Measurements from ENCODE around the gene CALML3. TPM values are rescaled to one million over a fixed set of nuclear protein-coding genes. Genes with fewer than 3 reads are reported as not detected.

CALML3 gene
- total and polyA plus RNA-seq, 2 of the 8 experiments (the other 6 are each of a cell fraction or from before 2014, with no cell fraction given), result not detected

- CTCF ChIA-PET (ENCODE audit: partially characterized antibody), result interaction anchor here (1.5 kb wide), 1 partner anchor 13 kb away, joined by 4 read pairs; no protein-coding TSS in a partner anchor
- H3K27ac ChIP-seq (ENCODE audit: low read depth, low read length), result no peak overlapping the region
These were observed 46.4 kb downstream of the CALML3 start for GRCh38 chr10:5570979-5571810.

More at GRCh38 chr10:5570979-5571810, 46.4 kb downstream of the CALML3 start:
- Histone ChIP-seq H2AK5ac (ENCODE audit: low read depth, low read length) (no peak overlapping the region), H3K27me3 (replicated peaks in 1 of 4; ENCODE audit: control insufficient read depth in 3 of 4, extremely low read depth in 1 of 4, insufficient read depth in 3 of 4, low read length in 3 of 4) (no peaks in the 10 kb centered on the region), H4K8ac (ENCODE audit: extremely low read depth, insufficient read depth, low read length) (no peak overlapping the region), H2BK15ac (ENCODE audit: low read length) (no peak overlapping the region), H3K23me2 (ENCODE audit: low read depth, low read length) (peaks cover 4% of the 10 kb centered on the region; the same call in 1 of the 2 replicates), H3K79me2 (ENCODE audit: control insufficient read depth in 1 of 2, insufficient read depth in 2 of 2, low read length in 2 of 2) (no peaks in the 10 kb centered on the region), H3K4me2 (ENCODE audit: insufficient read depth in 1 of 2, low read depth in 2 of 2, low read length in 2 of 2) (no peak overlapping the region), H3K4me3 (ENCODE audit: extremely low read depth in 1 of 4, insufficient read depth in 2 of 4, low read depth in 3 of 4, low read length in 4 of 4) (no peak overlapping the region), H4K91ac (replicated peaks; ENCODE audit: insufficient read length, low read length) (no peak overlapping the region), H3K56ac (replicated peaks; ENCODE audit: insufficient read length, low read depth, low read length) (no peak overlapping the region), H3K9ac (replicated peaks in 1 of 4; ENCODE audit: extremely low read depth in 1 of 4, low read depth in 3 of 4, low read length in 3 of 4) (no peak overlapping the region), H3K18ac (ENCODE audit: extremely low read depth, low read length) (no peak overlapping the region), H3K4ac (replicated peaks; ENCODE audit: insufficient read length, low read depth, low read length) (no peak overlapping the region), H3K14ac (ENCODE audit: insufficient read length) (no peak overlapping the region), H4K5ac (ENCODE audit: insufficient read length, low read depth, low read length) (no peak overlapping the region), H3K79me1 (ENCODE audit: low read depth, low read length) (no peaks in the 10 kb centered on the region), H3K23ac (ENCODE audit: insufficient read length) (no peak overlapping the region), H3K4me1 (replicated peaks in 1 of 4; ENCODE audit: control insufficient read depth in 3 of 4, insufficient read depth in 4 of 4, low read length in 3 of 4) (peaks cover 0 to 4% (median 0%) of the 10 kb centered on the region in 4 experiments; a peak in 1 of 7 replicates), H2BK12ac (ENCODE audit: low read depth, low read length) (no peak overlapping the region), H3K36me3 (ENCODE audit: control insufficient read depth in 2 of 4, insufficient read depth in 4 of 4, low read length in 3 of 4) (no peaks in the 10 kb centered on the region), H2AFZ (ENCODE audit: low read length) (no peak overlapping the region), H3K9me3 (ENCODE audit: insufficient read depth in 2 of 2, low read depth in 1 of 2, low read length in 1 of 2) (no peaks in the 10 kb centered on the region), H2BK120ac (replicated peaks; ENCODE audit: low read depth, low read length) (no peak overlapping the region), H4K20me1 (replicated peaks in 1 of 2; ENCODE audit: control insufficient read depth in 1 of 2, insufficient read depth in 2 of 2, low read length in 2 of 2) (no peaks in the 10 kb centered on the region), H2BK5ac (ENCODE audit: low read depth, low read length) (no peak overlapping the region), H2BK20ac (ENCODE audit: low read length) (no peak overlapping the region)
- POLR2A ChIA-PET (ENCODE audit: partially characterized antibody), result no interaction called here
- no peak for FAIRE-seq
- no peak for TF ChIP-seq HDAC2 (IDR thresholded peaks at IDR 0.05; ENCODE audit: borderline replicate concordance in 1 of 2, low read depth in 2 of 2, low read length in 2 of 2)
- no peak for TF ChIP-seq SP1 (IDR thresholded peaks at IDR 0.05; ENCODE audit: low read depth, low read length)
- no peak for TF ChIP-seq SIX5 (IDR thresholded peaks at IDR 0.05; ENCODE audit: low read depth, low read length)
- no peak for TF ChIP-seq RBBP5 (IDR thresholded peaks at IDR 0.05; ENCODE audit: borderline replicate concordance, low read depth, low read length)
- TF ChIP-seq CREB1 (IDR thresholded peaks at IDR 0.05), result no peak
- TF ChIP-seq BRCA1 (IDR thresholded peaks at IDR 0.05; ENCODE audit: low read depth, low read length), result no peak
- no peak for TF ChIP-seq RNF2 (IDR thresholded peaks at IDR 0.05; ENCODE audit: borderline replicate concordance, low read depth, low read length, missing control alignments, poor library complexity, severe bottlenecking)
- TF ChIP-seq POLR2A (IDR thresholded peaks at IDR 0.05; ENCODE audit: control extremely low read depth in 1 of 2, low read depth in 2 of 2, low read length in 2 of 2), result no peak
- no peak for TF ChIP-seq NANOG (IDR thresholded peaks at IDR 0.05; ENCODE audit: insufficient read depth, low read depth, low read length, poor library complexity, severe bottlenecking)
- TF ChIP-seq SIRT6 (IDR thresholded peaks at IDR 0.05; ENCODE audit: low read length), result no peak
- WGBS, 2 experiments (ENCODE audit: extremely low coverage in 1 of 2, insufficient coverage in 1 of 2, insufficient read length in 1 of 2, insufficient replicate concordance in 2 of 2, low coverage in 1 of 2, low lambda C conversion rate in 2 of 2, missing lambda C conversion rate in 1 of 2), result 89% methylated on average over 13 of the region's 13 CpGs; no CpG with 5 or more reads in 1 of the 2 experiments
- DNase-seq (ENCODE audit: low read depth in 1 of 2, low spot score in 2 of 2), result no peak

Measured in H1 (cell line).